GM19468 (cell line): ENCODE measurements around the gene IQSEC2.

Experiments
- ATAC-seq: cut with Tn5 transposase; IDR thresholded peaks from one replicate; pipeline ENCODE4 v1.9.1; 2021; ENCODE audit warnings: mild to moderate bottlenecking, moderate library complexity, moderate number of reproducible peaks; ENCODE audit not compliant: unreplicated experiment; ENCODE audit errors: extremely low read depth

The IQSEC2 gene

GRCh38 chrX:53281321-53281822, at the start of gene IQSEC2:
IQSEC2 (minus strand) TSS chrX:53281584.
- no peak for ATAC-seq

- ATAC-seq = no peak
These were observed 48.9 kb upstream of the IQSEC2 start for GRCh38 chrX:53330331-53330730.

DNA sequence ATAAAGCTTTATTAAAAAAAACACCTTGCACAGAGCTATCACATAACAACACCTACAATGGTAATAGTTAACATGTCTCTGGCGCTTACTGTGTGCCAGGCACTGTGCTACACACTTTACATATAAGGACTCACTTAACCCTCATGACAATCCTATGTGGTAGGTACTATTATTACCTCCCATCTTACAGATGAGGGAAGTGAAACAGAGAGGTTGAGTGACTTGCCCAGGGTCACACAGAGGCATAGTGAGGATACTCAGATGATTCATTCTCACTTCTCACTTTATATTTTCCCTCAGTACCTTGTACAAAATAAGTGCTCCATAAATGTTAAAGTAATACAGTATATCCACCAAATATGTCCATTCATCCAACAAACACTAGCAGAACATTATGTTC, 43.4 kb upstream of the IQSEC2 start:
- no peak for ATAC-seq

- ATAC-seq = no peak
These were observed 42.7 kb upstream of the IQSEC2 start for GRCh38 chrX:53324085-53324484.

DNA sequence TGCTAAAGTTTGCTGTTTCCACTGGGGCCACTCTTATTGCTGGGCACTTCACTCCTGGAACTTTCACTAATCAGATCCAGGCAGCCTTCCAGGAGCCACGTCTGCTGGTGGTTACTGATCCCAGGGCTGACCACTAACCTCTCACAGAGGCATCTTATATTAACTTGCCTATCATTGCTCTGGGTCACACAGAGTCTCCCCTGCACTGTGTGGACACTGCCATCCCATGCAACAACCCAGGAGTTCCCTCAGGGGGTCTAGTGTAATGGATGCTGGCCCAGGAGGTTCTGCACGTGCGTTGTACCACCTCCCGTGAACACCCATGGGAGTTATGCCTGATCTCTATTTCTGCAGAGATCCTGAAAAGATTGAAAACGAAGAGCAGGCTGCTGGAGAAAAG, 41.8 kb upstream of the IQSEC2 start:
- ATAC-seq = no peak

- ATAC-seq = no peak
These were observed 40.6 kb upstream of the IQSEC2 start for GRCh38 chrX:53321943-53322497.

- ATAC-seq = no peak
These were observed 40.0 kb upstream of the IQSEC2 start for GRCh38 chrX:53321230-53321942.

- no peak for ATAC-seq
These were observed 39.3 kb upstream of the IQSEC2 start for GRCh38 chrX:53320543-53321229.

- no peak for ATAC-seq
These were observed 38.5 kb upstream of the IQSEC2 start for GRCh38 chrX:53319614-53320542.

DNA sequence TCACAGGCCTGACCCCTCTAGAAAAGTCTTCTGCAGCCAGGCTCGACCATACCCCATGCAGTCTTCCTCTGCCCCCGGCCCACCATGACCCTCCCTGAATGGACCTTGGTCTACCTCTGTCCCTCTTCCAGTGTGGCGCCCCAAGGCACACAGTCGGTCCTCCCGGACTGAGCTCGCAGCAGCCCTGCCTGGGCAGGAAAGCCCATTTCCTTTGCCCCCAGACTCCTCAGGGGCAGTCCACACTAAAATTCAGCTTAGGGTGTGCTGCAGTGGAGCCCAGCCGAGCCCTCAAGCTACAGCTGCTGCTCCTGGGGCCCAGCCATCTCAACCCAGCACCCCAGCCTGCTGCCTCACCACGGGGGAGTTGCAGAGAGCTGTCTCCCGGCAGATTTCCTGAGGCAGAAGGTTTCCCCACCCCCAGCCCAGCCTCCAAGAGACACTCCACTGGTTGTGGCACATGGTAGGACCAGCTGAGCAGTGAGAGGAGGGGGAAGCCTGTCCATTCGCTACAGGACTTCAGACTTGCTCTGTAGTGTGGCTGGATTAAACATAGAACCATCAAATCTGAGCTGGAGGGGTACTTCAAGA, 37.5 kb upstream of the IQSEC2 start:
- no peak for ATAC-seq

- no peak for ATAC-seq
These were observed 36.1 kb upstream of the IQSEC2 start for GRCh38 chrX:53317365-53318069.

GRCh38 chrX:53316860-53317237, 35.5 kb upstream of the IQSEC2 start:
- no peak for ATAC-seq

GRCh38 chrX:53316111-53316859, 34.9 kb upstream of the IQSEC2 start:
- ATAC-seq = no peak

DNA sequence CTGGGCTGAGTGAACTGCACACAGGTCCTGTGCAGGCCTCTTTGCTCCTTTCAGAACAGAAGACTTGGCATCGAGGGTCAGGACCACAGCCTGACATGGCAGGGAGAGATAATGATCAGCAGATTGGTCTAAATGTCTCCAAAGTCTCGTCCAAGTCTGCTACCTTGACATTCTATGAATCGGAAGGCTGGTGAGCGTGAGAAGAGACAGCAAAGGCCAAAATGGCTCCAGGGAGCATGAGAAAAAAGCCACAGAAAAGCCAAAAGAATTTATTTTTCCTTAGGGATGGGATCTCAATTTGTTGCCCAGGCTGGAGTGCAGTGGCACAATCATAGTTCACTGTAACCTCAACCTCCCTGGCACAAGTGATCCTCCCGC, 32.3 kb upstream of the IQSEC2 start:
- ATAC-seq = no peak

DNA sequence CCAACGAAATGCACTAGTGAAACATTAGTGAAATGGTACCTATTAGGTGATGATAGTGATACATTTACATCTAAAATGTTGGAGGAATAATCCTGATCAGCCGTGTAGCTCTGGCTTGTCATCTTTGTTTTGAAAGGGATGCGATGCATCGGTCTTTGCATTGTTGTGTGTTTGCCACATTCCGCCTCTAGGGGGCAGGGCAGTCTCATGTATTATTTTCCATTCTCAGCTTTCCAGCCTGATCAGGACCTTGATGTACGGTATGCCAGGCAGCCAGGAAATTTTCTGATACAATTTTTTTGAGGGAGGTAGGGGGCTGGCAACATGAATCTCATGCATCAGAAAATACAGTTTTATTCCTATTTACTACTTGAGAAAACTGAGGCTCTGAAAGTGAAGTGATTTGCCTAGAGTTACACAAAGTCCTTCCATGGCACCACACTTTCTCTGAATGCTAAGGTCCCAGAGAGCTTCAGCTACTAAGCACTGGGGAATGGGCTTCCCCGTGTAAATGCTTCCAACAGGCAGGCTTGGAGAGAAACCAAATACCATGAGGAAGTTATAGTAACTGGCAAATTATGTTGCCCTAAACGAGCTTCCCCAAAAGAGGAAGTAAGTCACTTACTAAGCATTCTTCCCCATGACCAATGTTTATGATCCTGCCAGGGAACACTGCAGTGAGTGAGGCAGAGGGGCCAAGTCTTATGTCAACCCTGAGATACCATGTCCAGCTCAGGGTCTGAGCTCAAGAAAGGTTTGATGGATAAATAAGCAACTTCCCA, 31.8 kb upstream of the IQSEC2 start:
- no peak for ATAC-seq

- ATAC-seq = no peak
These were observed 28.5 kb upstream of the IQSEC2 start for GRCh38 chrX:53309837-53310236.

- ATAC-seq = no peak
These were observed 27.5 kb upstream of the IQSEC2 start for GRCh38 chrX:53308836-53309235.
